Measurements from ENCODE around the gene SLC1A2. TPM values are rescaled to one million over a fixed set of nuclear protein-coding genes. Genes with fewer than 3 reads are reported as not detected.
A peak's percentile ranks its signal among the peaks of the same experiment; 100 is the strongest.

The SLC1A2 gene
- total RNA-seq, 2 experiments from 2014 or later = not detected

DNA sequence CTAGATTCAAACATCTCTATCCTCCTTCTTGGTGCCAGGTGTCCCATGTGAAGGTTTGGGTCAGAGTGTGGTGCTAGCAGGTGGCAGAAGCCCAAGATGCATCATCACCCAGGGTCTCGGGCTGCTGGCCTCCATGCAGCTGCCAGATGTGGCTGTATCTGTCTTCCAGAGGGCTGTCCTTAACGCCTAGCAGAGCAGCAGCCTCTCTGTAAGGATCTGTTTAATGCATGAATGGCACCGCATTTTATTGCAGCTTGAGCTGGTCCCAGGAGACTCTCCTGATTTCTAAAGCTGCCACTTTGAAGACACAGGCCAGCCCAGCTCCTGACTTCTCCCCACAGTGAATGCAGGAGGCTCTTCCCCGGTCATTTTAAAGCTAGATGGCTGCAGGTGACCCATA, 26.3 kb downstream of the SLC1A2 start:
- intact Hi-C loops (cut with micrococcal nuclease) = loop anchor here (5.0 kb wide), 4 partner anchors 151 to 806 kb away; no protein-coding TSS in a partner anchor
- Mint-ChIP-seq H3K9me3 (no peaks in the 10 kb centered on the region), H3K4me1 (ENCODE audit: low read depth) (peaks cover 24% of the 10 kb centered on the region), H3K4me3 (no peak overlapping the region), H3K27ac (no peak overlapping the region), H3K27me3 (no peaks in the 10 kb centered on the region), H3K36me3 (ENCODE audit: low read depth) (no peaks in the 10 kb centered on the region)
- TF ChIP-seq, protein P1, sequence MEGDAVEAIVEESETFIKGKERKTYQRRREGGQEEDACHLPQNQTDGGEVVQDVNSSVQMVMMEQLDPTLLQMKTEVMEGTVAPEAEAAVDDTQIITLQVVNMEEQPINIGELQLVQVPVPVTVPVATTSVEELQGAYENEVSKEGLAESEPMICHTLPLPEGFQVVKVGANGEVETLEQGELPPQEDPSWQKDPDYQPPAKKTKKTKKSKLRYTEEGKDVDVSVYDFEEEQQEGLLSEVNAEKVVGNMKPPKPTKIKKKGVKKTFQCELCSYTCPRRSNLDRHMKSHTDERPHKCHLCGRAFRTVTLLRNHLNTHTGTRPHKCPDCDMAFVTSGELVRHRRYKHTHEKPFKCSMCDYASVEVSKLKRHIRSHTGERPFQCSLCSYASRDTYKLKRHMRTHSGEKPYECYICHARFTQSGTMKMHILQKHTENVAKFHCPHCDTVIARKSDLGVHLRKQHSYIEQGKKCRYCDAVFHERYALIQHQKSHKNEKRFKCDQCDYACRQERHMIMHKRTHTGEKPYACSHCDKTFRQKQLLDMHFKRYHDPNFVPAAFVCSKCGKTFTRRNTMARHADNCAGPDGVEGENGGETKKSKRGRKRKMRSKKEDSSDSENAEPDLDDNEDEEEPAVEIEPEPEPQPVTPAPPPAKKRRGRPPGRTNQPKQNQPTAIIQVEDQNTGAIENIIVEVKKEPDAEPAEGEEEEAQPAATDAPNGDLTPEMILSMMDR (IDR thresholded peaks at IDR 0.05) = no peak
- ChIA-PET POLR2A (no interaction called here), CTCF (interaction anchor here (0.7 to 7.6 kb wide), 15 partner anchors 10 to 552 kb away, joined by 3 to 144 read pairs (median 5); no protein-coding TSS in a partner anchor)
- ATAC-seq (no peak), DNase-seq (no peak)

- H3K4me3 Mint-ChIP-seq = no peak overlapping the region
- DNase-seq (peak; percentile 88), ATAC-seq (peak; percentile 81)
- H3K27ac Mint-ChIP-seq = no peak overlapping the region
- no peaks in the 10 kb centered on the region for H3K36me3 Mint-ChIP-seq (ENCODE audit: low read depth)
- ChIA-PET POLR2A (interaction anchor here (0.6 kb wide), 1 partner anchor 414 kb away, joined by 3 read pairs; no protein-coding TSS in a partner anchor), CTCF (interaction anchor here (0.6 to 7.6 kb wide), 72 partner anchors 9 to 924 kb away, joined by 3 to 144 read pairs (median 4); partner anchors contain the start of gene ELF5)
- H3K9me3 Mint-ChIP-seq = no peaks in the 10 kb centered on the region
- intact Hi-C loops (cut with micrococcal nuclease) = loop anchor here (1.0 to 5.0 kb wide), 5 partner anchors 150 to 805 kb away; no protein-coding TSS in a partner anchor
- TF ChIP-seq, protein P1 (IDR thresholded peaks at IDR 0.05) = peak; percentile 99
- H3K4me1 Mint-ChIP-seq (ENCODE audit: low read depth) = peaks cover 26% of the 10 kb centered on the region
- H3K27me3 Mint-ChIP-seq = no peaks in the 10 kb centered on the region
Observed at GRCh38 chr11:35391922-35392688, 27.3 kb downstream of the SLC1A2 start.

DNA sequence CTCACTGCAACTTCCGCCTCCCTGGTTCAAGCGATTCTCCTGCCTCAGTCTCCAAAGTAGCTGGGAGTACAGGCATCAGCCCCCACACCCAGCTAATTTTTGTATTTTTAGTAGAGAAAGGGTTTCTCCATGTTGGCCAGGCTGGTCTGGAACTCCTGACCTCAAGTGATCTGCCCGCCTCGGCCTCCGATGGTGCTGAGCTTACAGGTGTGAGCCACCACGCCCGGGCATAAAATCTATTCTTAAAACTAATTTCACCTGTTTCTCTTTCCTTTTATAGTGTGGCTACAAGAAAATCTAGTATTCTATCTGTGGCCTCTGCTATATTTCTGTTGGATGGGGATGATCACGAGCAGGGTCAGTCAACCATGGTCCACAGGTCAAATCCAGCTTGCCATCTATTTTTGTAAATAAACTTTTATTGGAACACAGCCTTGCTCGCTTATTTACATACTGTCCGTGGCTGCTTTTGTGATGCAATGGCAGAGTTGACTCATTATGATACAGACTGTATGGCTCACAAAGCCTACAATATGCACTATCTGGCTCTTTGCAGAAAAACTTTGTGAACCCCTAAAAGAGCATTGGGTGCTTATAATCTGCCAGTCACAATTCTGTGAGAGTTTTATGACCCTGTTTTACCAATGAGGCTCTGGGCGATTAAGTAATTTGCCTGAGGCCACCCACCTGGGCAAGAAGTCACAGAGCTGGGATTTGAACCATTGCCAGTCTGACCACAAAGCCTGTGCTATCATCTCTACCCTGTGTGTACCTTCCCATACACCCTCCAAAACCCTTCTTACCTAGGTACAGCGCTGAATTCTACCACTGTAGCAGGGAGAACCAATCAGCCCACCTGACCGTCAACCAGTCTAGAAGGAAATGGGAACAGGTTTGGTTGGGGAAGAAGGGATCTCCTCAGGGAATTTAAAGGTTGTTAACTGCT, 28.3 kb downstream of the SLC1A2 start:
- TF ChIP-seq, protein P1 (IDR thresholded peaks at IDR 0.05) = no peak
- H3K36me3 Mint-ChIP-seq (ENCODE audit: low read depth) = no peaks in the 10 kb centered on the region
- H3K27me3 Mint-ChIP-seq = no peaks in the 10 kb centered on the region
- no peak overlapping the region for H3K27ac Mint-ChIP-seq
- ATAC-seq (peak; percentile 81), DNase-seq (peak; percentile 73)
- intact Hi-C loops (cut with micrococcal nuclease) = loop anchor here (5.0 kb wide), 4 partner anchors 149 to 804 kb away; no protein-coding TSS in a partner anchor
- CTCF ChIA-PET = interaction anchor here (0.7 to 7.6 kb wide), 55 partner anchors 7 to 923 kb away, joined by 3 to 144 read pairs (median 4); partner anchors contain the start of gene ELF5
- H3K9me3 Mint-ChIP-seq = no peaks in the 10 kb centered on the region
- peaks cover 28% of the 10 kb centered on the region for H3K4me1 Mint-ChIP-seq (ENCODE audit: low read depth)
- POLR2A ChIA-PET = interaction anchor here (0.6 to 1.3 kb wide), 2 partner anchors 213 to 323 kb away, joined by 3 read pairs; no protein-coding TSS in a partner anchor
- H3K4me3 Mint-ChIP-seq = no peak overlapping the region

DNA sequence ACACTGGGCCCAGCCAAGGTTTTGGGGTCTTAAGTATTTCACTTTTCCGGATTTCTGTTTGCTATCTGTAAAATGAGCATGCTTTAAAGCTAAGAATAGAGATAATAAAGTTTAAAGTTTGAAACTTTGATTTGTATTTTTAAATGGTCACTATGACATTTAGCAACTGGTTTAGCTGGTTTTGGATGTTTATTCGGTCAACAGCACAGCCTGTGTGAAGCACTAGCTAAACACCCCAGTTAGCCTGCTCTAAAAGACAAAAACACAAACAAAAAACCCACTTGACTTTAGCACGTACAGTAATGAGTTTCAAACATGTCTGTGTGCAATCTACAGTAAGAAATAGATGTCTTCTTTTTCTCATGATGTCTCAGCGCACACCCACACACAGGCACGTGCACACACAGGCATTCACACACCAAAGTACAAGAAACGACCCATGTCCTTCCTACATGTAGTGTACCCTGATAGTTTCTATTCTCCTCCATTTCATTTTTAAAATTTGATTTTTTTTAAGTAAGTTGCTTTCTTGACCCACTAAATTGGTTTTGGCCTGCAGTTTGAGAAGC, 29.4 kb downstream of the SLC1A2 start:
- Mint-ChIP-seq H3K9me3 (peaks cover 2% of the 10 kb centered on the region), H3K27me3 (no peaks in the 10 kb centered on the region), H3K4me1 (ENCODE audit: low read depth) (peaks cover 28% of the 10 kb centered on the region), H3K27ac (no peak overlapping the region), H3K4me3 (no peak overlapping the region), H3K36me3 (ENCODE audit: low read depth) (no peaks in the 10 kb centered on the region)
- ChIA-PET CTCF (interaction anchor here (1.0 to 7.6 kb wide), 7 partner anchors 66 to 464 kb away, joined by 3 to 144 read pairs (median 8); no protein-coding TSS in a partner anchor), POLR2A (interaction anchor here (1.1 to 1.3 kb wide), 2 partner anchors 10 to 212 kb away, joined by 3 read pairs; no protein-coding TSS in a partner anchor)
- intact Hi-C loops (cut with micrococcal nuclease) = loop anchor here (5.0 kb wide), 4 partner anchors 148 to 803 kb away; no protein-coding TSS in a partner anchor
- peak; percentile 51 for DNase-seq
- no peak for ATAC-seq
- TF ChIP-seq, protein P1 (IDR thresholded peaks at IDR 0.05) = no peak
